Endothelial cell of umbilical vein (primary cell): Measurements from ENCODE around the gene TTLL11. TPM values are rescaled to one million over a fixed set of nuclear protein-coding genes. Genes with fewer than 3 reads are reported as not detected.

ENCODE experiments used
- BruUV-seq: library from RNA; stranded (reverse); fragments of 400-500 nt; replicated peaks from 2 replicates; lab custom pipeline; 2021; lab: Mats Ljungman, UMichigan
- CTCF ChIA-PET: fragments of 300-600, 350-600 bp; sonication (Branson Sonifier 250); formaldehyde crosslinking; loops from one replicate; lab custom pipeline; 2021; ENCODE audit warnings: antibody characterized with exemption, inconsistent platforms; lab: Charles Lee
- POLR2A ChIA-PET: fragments of 300-600, 350-600 bp; sonication (Branson Sonifier 250); formaldehyde crosslinking; loops from one replicate; lab custom pipeline; 2021; ENCODE audit warnings: antibody characterized with exemption, inconsistent platforms; lab: Charles Lee
- DNase-seq: peaks from one replicate; pipeline ENCODE4 v3.0.0-alpha.2; 2011; ENCODE audit warnings: low read depth, low spot score
- FAIRE-seq: peaks from 2 replicates; lab custom pipeline; 2011; peaks lifted over from hg19 to GRCh38; lab: Jason Lieb, UNC
- H2AFZ ChIP-seq: 2 replicates; pipeline ENCODE4 v1.6.0; 2012; ENCODE audit warnings: low read depth, low read length, control low read depth, inconsistent platforms
- H3K27ac ChIP-seq: 2 replicates; pipeline ENCODE4 v1.5.1; 2011; ENCODE audit warnings: low read depth, mild to moderate bottlenecking, control low read depth, low read length, moderate library complexity; ENCODE audit not compliant: insufficient read depth
- H3K27me3 ChIP-seq, 2 experiments: 2 replicates each; pipeline versions ENCODE4 v1.6.0 to v1.6.1; 2011; ENCODE audit warnings: low read length in 2 of 2, mixed read lengths in 1 of 2; ENCODE audit not compliant: control insufficient read depth in 2 of 2, insufficient read depth in 2 of 2
- H3K36me3 ChIP-seq, 2 experiments: 2 replicates in 1 of 2; 3 replicates in 1 of 2; pipeline ENCODE4 v1.5.1; 2011; ENCODE audit warnings: low read length in 2 of 2, mild to moderate bottlenecking in 1 of 2, moderate library complexity in 1 of 2; ENCODE audit not compliant: control insufficient read depth in 2 of 2, insufficient read depth in 2 of 2; ENCODE audit errors: extremely low read depth in 1 of 2
- H3K4me1 ChIP-seq: 3 replicates; pipeline ENCODE4 v1.5.1; 2011; ENCODE audit warnings: mild to moderate bottlenecking, low read length; ENCODE audit not compliant: control insufficient read depth, insufficient read depth; ENCODE audit errors: extremely low read depth
- H3K4me2 ChIP-seq: 2 replicates; pipeline ENCODE4 v1.6.1; 2011; ENCODE audit warnings: low read length, control low read depth, mixed read lengths; ENCODE audit not compliant: insufficient read depth
- H3K4me3 ChIP-seq, 3 experiments: fragments of 200-600 bp in 1 of 3; sonication (generic), shearing (Covaris generic) in 1 of 3; replicated peaks in 1 of 3; 2 replicates each; pipeline ENCODE4 v1.5.1; 2011 to 2016; ENCODE audit warnings: control low read depth in 3 of 3, low read length in 3 of 3, mild to moderate bottlenecking in 2 of 3, inconsistent platforms in 1 of 3, low read depth in 1 of 3, moderate library complexity in 1 of 3; ENCODE audit not compliant: insufficient read depth in 1 of 3
- H3K79me2 ChIP-seq: 2 replicates; pipeline ENCODE4 v1.6.0; 2012; ENCODE audit warnings: low read length, inconsistent platforms; ENCODE audit not compliant: control insufficient read depth, insufficient read depth
- H3K9ac ChIP-seq: replicated peaks from 2 replicates; pipeline ENCODE3; 2011; ENCODE audit warnings: low read length, control low read depth; ENCODE audit not compliant: insufficient read depth; ENCODE audit errors: extremely low read depth
- H3K9me1 ChIP-seq: replicated peaks from 3 replicates; pipeline ENCODE4 v1.6.0; 2011; ENCODE audit warnings: mild to moderate bottlenecking, low read length; ENCODE audit not compliant: control insufficient read depth, insufficient read depth; ENCODE audit errors: extremely low read depth
- H3K9me3 ChIP-seq: replicated peaks from 2 replicates; pipeline ENCODE4 v1.5.1; 2012; ENCODE audit warnings: low read length, inconsistent platforms; ENCODE audit not compliant: control insufficient read depth, insufficient read depth
- H4K20me1 ChIP-seq: replicated peaks from 2 replicates; pipeline ENCODE3; 2011; ENCODE audit warnings: mild to moderate bottlenecking, low read length; ENCODE audit not compliant: control insufficient read depth, insufficient read depth; ENCODE audit errors: extremely low read depth
- EZH2 ChIP-seq: IDR thresholded peaks from 2 replicates; pipeline ENCODE4 v1.6.1; 2012; ENCODE audit warnings: borderline replicate concordance, low read depth, mild to moderate bottlenecking, moderate library complexity, low read length, inconsistent platforms; ENCODE audit not compliant: severe bottlenecking
- FOS ChIP-seq: IDR thresholded peaks from 2 replicates; pipeline ENCODE4 v1.6.1; 2011; ENCODE audit warnings: mild to moderate bottlenecking, low read length, moderate library complexity, borderline replicate concordance; ENCODE audit not compliant: insufficient read depth
- GATA2 ChIP-seq: IDR thresholded peaks from 2 replicates; pipeline ENCODE4 v1.7.0; 2011; ENCODE audit warnings: low read depth, mild to moderate bottlenecking, moderate library complexity, mixed read lengths, low read length; ENCODE audit not compliant: insufficient read length, insufficient read depth
- JUN ChIP-seq: IDR thresholded peaks from 2 replicates; pipeline ENCODE4 v1.6.1; 2011; ENCODE audit warnings: borderline replicate concordance, low read depth; ENCODE audit not compliant: insufficient read length, insufficient read depth
- MYC ChIP-seq: IDR thresholded peaks from one replicate; pipeline ENCODE4 v1.6.1; 2011; ENCODE audit warnings: mild to moderate bottlenecking, low read depth, low read length
- POLR2A ChIP-seq: IDR thresholded peaks from 2 replicates; pipeline ENCODE4 v1.6.1; 2012; ENCODE audit warnings: low read depth, mild to moderate bottlenecking, control low read depth, low read length
- POLR2AphosphoS5 ChIP-seq: IDR thresholded peaks from 2 replicates; pipeline ENCODE4 v1.6.1; 2012; ENCODE audit warnings: low read depth, mild to moderate bottlenecking, control low read depth, low read length, moderate library complexity; ENCODE audit not compliant: insufficient read depth
- dilution Hi-C: fragments of 300-500 bp; cut with MboI; formaldehyde crosslinking; loops from one replicate; pipeline ENCODE4 v1.15.0; 2019; ENCODE audit warnings: low sequenced_read_pairs; ENCODE audit not compliant: extremely low pct_ligation_motif_present
- intact Hi-C: fragments of 100-400 bp; cut with micrococcal nuclease; formaldehyde crosslinking; loops from one replicate; pipeline ENCODE4 v1.10.0; 2022
- polyA plus RNA-seq, 4 experiments: library from polyadenylated mRNA; depleted of rRNA in 3 of 4; stranded (reverse) in 3 of 4; unstranded in 1 of 4; fragments of >200 nt; gene quantifications; 2 replicates each; pipeline versions ENCODE4 v1.2.1 to v1.2.3, GENCODE V29; 2011 to 2012; ENCODE audit warnings: missing spikeins in 1 of 4
- total RNA-seq: library from RNA; stranded (reverse); gene quantifications from 2 replicates; pipeline ENCODE4 v1.2.3, GENCODE V29; 2021
- TF ChIP-seq, protein P1 (sequence below), 2 donors: IDR thresholded peaks; 1 replicate in 1 of 2; 2 replicates in 1 of 2; pipeline ENCODE4 v1.5.1; 2011; ENCODE audit warnings: low read length in 2 of 2, mild to moderate bottlenecking in 2 of 2, moderate library complexity in 2 of 2, control low read depth in 1 of 2, inconsistent platforms in 1 of 2, low read depth in 1 of 2; ENCODE audit not compliant: insufficient read depth in 1 of 2; ENCODE audit errors: extremely low read depth in 1 of 2
- TF ChIP-seq, protein P2 (sequence below): IDR thresholded peaks from 2 replicates; pipeline ENCODE4 v1.6.1; 2011; ENCODE audit not compliant: insufficient read depth, insufficient read length

The TTLL11 gene
- total and polyA plus RNA-seq, 2 donors (not counting 3 experiments of a cell fraction or from before 2014, with no cell fraction given), result 4.9 to 5.1 TPM

DNA sequence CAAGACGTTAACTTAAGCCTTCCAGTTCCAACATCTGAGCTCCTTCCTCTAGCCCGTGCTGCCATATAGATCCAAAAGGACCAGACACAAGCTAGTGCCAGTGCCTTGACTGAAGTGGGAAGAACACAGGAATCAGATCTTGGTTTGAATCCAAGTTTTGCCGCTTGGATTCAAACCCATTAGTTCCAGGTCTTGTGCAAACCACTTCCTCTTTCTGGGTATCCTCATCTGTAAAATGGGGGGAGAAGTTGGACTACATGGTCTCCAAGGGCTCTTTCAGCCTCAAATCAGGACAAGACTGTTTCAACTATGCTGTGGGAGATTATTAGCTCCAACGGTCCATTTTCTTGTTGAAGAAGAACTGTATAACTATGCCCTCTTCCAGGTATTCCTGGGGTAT lies 32.6 kb downstream of the TTLL11 start:
- Histone ChIP-seq H3K27me3 (no peaks in the 10 kb centered on the region), H3K4me3 (no peak overlapping the region), H2AFZ (no peak overlapping the region), H3K36me3 (no peaks in the 10 kb centered on the region), H3K4me1 (no peaks in the 10 kb centered on the region), H3K4me2 (no peak overlapping the region), H3K27ac (no peak overlapping the region), H3K79me2 (no peaks in the 10 kb centered on the region), H3K9me1 (no peaks in the 10 kb centered on the region), H3K9ac (no peak overlapping the region), H4K20me1 (peaks cover 4% of the 10 kb centered on the region), H3K9me3 (no peaks in the 10 kb centered on the region)
- DNase-seq, result no peak
- no peak for FAIRE-seq
- intact Hi-C loops (no loop called here), dilution Hi-C loops (no loop called here)
- ChIA-PET POLR2A (no interaction called here), CTCF (interaction anchor here (1.2 to 1.5 kb wide), 2 partner anchors 11 to 39 kb away, joined by 3 to 4 read pairs; no protein-coding TSS in a partner anchor)
- no TSS peak for BruUV-seq
- no peak for TF ChIP-seq MYC
- TF ChIP-seq GATA2, result no peak
- no peak for TF ChIP-seq POLR2AphosphoS5
- TF ChIP-seq FOS, result no peak
- TF ChIP-seq, protein P1, sequence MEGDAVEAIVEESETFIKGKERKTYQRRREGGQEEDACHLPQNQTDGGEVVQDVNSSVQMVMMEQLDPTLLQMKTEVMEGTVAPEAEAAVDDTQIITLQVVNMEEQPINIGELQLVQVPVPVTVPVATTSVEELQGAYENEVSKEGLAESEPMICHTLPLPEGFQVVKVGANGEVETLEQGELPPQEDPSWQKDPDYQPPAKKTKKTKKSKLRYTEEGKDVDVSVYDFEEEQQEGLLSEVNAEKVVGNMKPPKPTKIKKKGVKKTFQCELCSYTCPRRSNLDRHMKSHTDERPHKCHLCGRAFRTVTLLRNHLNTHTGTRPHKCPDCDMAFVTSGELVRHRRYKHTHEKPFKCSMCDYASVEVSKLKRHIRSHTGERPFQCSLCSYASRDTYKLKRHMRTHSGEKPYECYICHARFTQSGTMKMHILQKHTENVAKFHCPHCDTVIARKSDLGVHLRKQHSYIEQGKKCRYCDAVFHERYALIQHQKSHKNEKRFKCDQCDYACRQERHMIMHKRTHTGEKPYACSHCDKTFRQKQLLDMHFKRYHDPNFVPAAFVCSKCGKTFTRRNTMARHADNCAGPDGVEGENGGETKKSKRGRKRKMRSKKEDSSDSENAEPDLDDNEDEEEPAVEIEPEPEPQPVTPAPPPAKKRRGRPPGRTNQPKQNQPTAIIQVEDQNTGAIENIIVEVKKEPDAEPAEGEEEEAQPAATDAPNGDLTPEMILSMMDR (IDR thresholded peaks at IDR 0.05; ENCODE audit: extremely low read depth in 1 of 2, insufficient read depth in 1 of 2, low read depth in 1 of 2, low read length in 2 of 2), result no peak
- no peak for TF ChIP-seq JUN
- TF ChIP-seq EZH2, result no peak
- TF ChIP-seq POLR2A, result no peak
- TF ChIP-seq, protein P2, sequence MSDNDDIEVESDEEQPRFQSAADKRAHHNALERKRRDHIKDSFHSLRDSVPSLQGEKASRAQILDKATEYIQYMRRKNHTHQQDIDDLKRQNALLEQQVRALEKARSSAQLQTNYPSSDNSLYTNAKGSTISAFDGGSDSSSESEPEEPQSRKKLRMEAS, result no peak
